ENCODE measurements around the gene P2RX7.

The P2RX7 gene

DNA sequence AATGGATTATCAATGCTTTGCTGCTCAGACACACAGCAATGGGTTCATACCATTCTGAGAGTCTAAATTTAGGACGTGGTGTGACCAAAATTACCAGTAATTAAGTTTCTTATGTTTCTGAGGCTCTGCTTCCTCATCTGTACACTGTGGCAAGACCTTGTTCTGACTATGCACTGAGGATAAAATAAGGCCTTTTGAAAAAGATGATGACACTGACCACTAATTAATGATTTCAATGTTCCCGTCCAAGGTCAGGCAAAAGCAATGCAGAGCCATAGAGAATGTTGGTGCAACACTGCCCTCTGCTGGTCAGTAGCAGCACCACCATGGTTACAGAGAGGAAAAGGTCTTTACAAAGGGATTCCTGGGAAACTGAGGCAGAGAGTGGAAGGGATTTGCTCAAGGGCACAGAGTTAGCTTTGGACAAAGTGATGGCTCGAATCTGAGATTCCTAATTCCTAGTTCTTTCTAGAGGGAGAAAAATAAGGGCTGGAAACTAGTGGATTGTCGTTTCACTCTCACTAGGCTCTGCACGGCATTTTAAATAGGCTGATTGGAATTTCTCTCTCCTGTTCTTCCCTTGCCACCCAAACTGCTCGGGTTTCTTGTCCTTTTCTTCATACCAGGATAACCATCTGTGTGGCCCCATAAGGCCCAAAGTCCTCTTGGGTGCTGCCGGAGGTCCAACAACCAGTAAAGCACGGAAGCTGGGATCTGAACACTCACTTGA lies 22.3 kb upstream of the P2RX7 start:
- peak; percentile 78 for DNase-seq (ENCODE audit: low read depth)
- TF ChIP-seq, protein P1, sequence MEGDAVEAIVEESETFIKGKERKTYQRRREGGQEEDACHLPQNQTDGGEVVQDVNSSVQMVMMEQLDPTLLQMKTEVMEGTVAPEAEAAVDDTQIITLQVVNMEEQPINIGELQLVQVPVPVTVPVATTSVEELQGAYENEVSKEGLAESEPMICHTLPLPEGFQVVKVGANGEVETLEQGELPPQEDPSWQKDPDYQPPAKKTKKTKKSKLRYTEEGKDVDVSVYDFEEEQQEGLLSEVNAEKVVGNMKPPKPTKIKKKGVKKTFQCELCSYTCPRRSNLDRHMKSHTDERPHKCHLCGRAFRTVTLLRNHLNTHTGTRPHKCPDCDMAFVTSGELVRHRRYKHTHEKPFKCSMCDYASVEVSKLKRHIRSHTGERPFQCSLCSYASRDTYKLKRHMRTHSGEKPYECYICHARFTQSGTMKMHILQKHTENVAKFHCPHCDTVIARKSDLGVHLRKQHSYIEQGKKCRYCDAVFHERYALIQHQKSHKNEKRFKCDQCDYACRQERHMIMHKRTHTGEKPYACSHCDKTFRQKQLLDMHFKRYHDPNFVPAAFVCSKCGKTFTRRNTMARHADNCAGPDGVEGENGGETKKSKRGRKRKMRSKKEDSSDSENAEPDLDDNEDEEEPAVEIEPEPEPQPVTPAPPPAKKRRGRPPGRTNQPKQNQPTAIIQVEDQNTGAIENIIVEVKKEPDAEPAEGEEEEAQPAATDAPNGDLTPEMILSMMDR (conservative IDR thresholded peaks at IDR 0.05; ENCODE audit: low read depth, low read length), result peak; percentile 98
- no peak overlapping the region for H3K4me3 ChIP-seq (ENCODE audit: low read depth, low read length)

DNA sequence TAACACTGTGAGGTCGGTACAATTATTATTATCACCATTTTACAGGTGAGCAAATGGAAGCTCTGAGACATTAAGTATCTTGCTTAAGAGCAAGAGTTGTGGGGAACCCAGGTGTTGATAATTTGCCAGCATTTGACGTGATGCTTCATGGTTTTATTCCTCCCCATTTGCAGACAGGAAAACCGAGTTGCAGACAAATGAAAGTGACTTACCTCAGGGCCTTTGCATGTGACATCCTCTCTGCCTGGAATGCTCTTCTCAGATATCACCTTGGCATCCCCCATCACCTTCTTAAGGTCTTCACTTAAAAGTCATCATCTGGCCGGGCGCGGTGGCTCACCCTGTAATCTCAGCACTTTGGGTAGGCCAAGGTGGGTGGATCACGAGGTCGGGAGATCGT lies 21.0 kb upstream of the P2RX7 start:
- no peak for DNase-seq (ENCODE audit: low read depth)
- TF ChIP-seq, protein P1 (conservative IDR thresholded peaks at IDR 0.05; ENCODE audit: low read depth, low read length), result no peak
- no peak overlapping the region for H3K4me3 ChIP-seq (ENCODE audit: low read depth, low read length)

DNA sequence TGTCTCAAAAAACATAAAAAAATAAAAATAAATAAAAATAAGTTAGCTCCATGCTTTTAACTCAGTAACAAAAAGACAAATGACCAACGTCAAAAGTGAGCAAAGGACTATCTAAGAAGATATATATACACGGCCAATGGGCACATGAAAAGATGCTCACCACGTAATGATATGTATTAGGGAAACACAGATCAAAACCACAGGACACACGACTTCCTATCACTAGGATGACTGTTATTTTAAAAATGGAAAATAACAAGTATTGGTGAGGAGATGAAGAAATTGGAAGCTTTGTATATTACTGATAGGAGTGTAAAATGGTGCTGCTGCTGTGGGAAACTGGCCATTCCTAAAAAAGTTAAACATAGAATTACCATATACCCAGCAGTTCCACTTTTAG lies 20.2 kb upstream of the P2RX7 start:
- DNase-seq (ENCODE audit: low read depth), result no peak
- no peak overlapping the region for H3K4me3 ChIP-seq (ENCODE audit: low read depth, low read length)
- TF ChIP-seq, protein P1 (conservative IDR thresholded peaks at IDR 0.05; ENCODE audit: low read depth, low read length), result no peak

DNA sequence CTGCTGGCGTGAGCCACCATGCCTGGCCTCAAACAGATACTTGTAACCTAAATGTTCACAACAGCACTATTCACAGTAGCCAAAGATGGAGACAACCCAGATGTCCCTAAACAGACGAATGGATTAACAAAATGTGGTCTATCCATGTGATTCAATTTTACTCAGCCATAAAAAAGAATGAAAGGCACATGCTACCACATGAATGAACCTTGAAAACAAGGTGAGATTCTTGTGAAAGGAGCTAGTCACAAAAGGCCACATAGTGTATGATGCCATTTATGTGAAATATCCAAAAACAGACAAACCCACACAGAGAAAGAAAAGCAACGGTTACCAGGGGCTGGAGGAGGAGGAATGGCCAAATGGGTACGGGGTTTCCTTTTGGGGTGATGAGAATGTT lies 19.6 kb upstream of the P2RX7 start:
- TF ChIP-seq, protein P1 (conservative IDR thresholded peaks at IDR 0.05; ENCODE audit: low read depth, low read length), result no peak
- no peak overlapping the region for H3K4me3 ChIP-seq (ENCODE audit: low read depth, low read length)
- no peak for DNase-seq (ENCODE audit: low read depth)

DNA sequence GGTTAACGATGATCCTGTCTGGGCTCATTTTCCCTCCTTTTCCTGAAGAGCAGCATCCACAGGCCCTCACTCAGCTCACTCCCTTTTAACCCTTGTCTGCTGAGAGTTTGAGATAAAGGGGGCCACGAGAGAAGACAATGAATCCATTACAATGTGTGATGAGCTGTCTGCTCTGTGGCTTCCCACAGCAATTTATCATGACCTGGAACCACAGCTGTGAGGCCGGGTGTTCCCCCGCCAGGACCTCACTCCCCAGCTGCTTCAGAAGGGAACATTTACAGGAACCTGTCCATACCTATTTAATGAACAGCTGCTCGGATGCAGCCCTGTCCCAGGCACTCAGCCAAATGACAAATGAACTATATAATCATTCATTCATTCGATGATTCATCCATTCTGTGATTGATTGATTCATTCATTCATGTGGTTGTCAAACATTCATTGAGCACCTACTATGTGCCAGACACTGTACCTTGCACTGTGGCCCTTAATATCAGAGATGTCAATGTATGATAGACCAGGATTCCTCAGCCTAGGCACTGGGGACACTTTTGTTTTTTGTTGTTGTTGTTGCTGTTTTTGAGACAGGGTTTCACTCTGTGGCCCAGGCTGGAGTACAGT lies 18.5 kb upstream of the P2RX7 start:
- H3K4me3 ChIP-seq (ENCODE audit: low read depth, low read length), result no peak overlapping the region
- TF ChIP-seq, protein P1 (conservative IDR thresholded peaks at IDR 0.05; ENCODE audit: low read depth, low read length), result no peak
- DNase-seq (ENCODE audit: low read depth), result no peak

DNA sequence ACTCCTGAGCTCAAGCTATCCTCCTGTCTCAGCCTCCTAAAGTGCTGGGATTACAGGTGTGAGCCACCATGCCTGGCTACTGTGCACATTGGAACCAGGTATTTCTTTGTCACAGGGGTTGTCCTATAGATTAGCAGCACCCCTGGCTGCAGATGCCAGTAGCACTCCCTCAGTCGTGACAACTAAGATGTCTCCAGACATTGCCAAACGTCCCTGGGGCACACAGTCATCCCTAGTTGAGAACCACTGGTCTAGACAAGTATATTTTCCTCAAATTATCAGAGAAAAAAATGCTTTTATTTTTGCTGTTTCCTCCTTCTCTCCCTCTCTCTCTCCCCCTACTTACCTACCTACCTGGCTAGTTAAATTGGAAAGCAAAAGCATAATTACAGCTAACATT lies 17.9 kb upstream of the P2RX7 start:
- no peak overlapping the region for H3K4me3 ChIP-seq (ENCODE audit: low read depth, low read length)
- DNase-seq (ENCODE audit: low read depth), result no peak
- TF ChIP-seq, protein P1 (conservative IDR thresholded peaks at IDR 0.05; ENCODE audit: low read depth, low read length), result no peak

DNA sequence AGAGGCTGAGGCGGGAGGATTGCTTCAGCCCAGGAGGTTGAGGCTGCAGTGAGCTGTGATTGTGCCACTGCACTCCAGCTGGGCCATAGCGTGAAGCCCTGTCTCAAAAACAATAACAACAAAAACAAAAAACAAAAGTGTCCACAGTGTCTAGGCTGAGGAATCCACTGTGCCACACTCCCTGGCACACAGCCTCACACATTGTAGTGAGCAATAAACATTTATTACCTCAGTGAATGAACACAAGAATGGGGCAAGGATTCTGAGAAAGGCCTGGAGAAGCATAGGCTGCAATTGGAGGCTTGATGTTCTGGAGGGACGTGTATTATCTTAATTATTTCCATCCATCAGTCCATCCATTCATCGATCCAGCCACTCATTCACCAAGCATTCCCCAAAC lies 17.1 kb upstream of the P2RX7 start:
- DNase-seq (ENCODE audit: low read depth), result no peak
- TF ChIP-seq, protein P1 (conservative IDR thresholded peaks at IDR 0.05; ENCODE audit: low read depth, low read length), result no peak
- no peak overlapping the region for H3K4me3 ChIP-seq (ENCODE audit: low read depth, low read length)
